ENCODE data around the gene MRGPRG. TPM values are rescaled to one million over a fixed set of nuclear protein-coding genes. Genes with fewer than 3 reads are reported as not detected.

The MRGPRG gene
- total and polyA plus RNA-seq, 11 donors: not detected

GRCh38 chr11:3197878-3198528, 20.6 kb downstream of the MRGPRG start:
- no peaks in the 10 kb centered on the region for H3K36me3 ChIP-seq
- DNase-seq (peak in 1 of 5 donors; percentile 14), ATAC-seq (no peak)
- intact Hi-C loops (cut with DNase I): no loop called here
- peaks cover 0 to 7% (median 0%) of the 10 kb centered on the region in 12 donors for H3K4me1 ChIP-seq
- whole genome bisulfite sequencing, 4 donors: 79 to 89% (median 82%) methylated on average over 5 to 8 of the region's 8 CpGs
- H3K4me3 ChIP-seq: no peak overlapping the region
- H3K27me3 ChIP-seq: peaks cover 11 to 48% (median 26%) of the 10 kb centered on the region in 9 donors
- H3K9me3 ChIP-seq: no peaks in the 10 kb centered on the region
- no peak overlapping the region for H3K27ac ChIP-seq
- no peak for TF ChIP-seq POLR2A (IDR thresholded peaks at IDR 0.05)
- TF ChIP-seq, protein P1, sequence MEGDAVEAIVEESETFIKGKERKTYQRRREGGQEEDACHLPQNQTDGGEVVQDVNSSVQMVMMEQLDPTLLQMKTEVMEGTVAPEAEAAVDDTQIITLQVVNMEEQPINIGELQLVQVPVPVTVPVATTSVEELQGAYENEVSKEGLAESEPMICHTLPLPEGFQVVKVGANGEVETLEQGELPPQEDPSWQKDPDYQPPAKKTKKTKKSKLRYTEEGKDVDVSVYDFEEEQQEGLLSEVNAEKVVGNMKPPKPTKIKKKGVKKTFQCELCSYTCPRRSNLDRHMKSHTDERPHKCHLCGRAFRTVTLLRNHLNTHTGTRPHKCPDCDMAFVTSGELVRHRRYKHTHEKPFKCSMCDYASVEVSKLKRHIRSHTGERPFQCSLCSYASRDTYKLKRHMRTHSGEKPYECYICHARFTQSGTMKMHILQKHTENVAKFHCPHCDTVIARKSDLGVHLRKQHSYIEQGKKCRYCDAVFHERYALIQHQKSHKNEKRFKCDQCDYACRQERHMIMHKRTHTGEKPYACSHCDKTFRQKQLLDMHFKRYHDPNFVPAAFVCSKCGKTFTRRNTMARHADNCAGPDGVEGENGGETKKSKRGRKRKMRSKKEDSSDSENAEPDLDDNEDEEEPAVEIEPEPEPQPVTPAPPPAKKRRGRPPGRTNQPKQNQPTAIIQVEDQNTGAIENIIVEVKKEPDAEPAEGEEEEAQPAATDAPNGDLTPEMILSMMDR (IDR thresholded peaks at IDR 0.05): no peak

DNA sequence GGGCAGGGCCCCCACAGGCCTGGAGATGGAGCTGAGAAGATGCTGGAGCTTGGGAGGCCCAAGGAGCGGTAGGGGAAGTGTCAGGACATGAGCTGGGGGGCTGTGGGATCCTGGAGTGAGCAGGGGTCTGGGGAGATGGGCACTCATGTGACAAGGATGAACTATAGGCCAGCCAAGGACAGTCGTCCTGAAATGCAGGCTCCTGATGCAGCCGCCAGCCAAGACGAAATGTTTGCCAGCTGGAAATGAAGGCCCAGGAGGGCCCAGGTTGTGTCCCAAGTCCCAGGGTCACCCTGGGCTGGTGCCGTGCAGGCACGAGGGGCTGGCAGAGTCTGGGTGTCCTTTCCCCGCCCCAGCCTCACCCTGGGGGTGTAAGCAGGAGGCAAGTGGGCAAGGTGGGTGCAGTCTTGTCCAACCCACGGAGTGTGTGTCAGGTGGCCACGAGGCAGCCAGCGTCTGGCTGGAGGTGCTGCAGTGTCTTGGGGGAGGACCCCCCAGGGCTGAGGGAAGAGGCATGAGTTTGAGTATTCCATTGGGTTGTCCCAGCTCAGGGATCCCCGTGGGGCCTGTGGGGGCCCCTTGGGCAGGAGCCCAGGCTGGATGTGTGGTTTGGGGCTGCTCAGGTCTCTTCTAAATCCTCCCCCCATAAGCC, 21.4 kb downstream of the MRGPRG start:
- Histone ChIP-seq H3K36me3 (no peaks in the 10 kb centered on the region), H3K4me1 (peaks cover 0 to 3% (median 0%) of the 10 kb centered on the region in 12 donors), H3K4me3 (no peak overlapping the region), H3K9me3 (no peaks in the 10 kb centered on the region), H3K27ac (no peak overlapping the region), H3K27me3 (peaks cover 3 to 40% (median 19%) of the 10 kb centered on the region in 9 donors)
- TF ChIP-seq, protein P1 (IDR thresholded peaks at IDR 0.05): no peak
- no peak for TF ChIP-seq POLR2A (IDR thresholded peaks at IDR 0.05)
- intact Hi-C loops (cut with DNase I): no loop called here
- WGBS, 4 donors: 84 to 90% (median 86%) methylated on average over 10 to 11 of the region's 11 CpGs
- ATAC-seq (no peak), DNase-seq (peak in 1 of 5 donors; percentile 23)

GRCh38 chr11:3196161-3197043, 22.2 kb downstream of the MRGPRG start:
- Histone ChIP-seq H3K4me3 (no peak overlapping the region), H3K36me3 (no peaks in the 10 kb centered on the region), H3K4me1 (peaks cover 0 to 3% (median 0%) of the 10 kb centered on the region in 12 donors), H3K9me3 (no peaks in the 10 kb centered on the region), H3K27ac (no peak overlapping the region), H3K27me3 (peaks cover 0 to 32% (median 11%) of the 10 kb centered on the region in 9 donors)
- peak in 3 of 4 donors; percentile 56 to 63 (median 61) for ATAC-seq
- intact Hi-C loops (cut with DNase I): no loop called here
- no peak for TF ChIP-seq POLR2A (IDR thresholded peaks at IDR 0.05)
- TF ChIP-seq, protein P1 (IDR thresholded peaks at IDR 0.05): no peak
- DNase-seq: peak in 2 of 5 donors; percentile 8 to 31
- WGBS, 4 donors: 78 to 81% (median 79%) methylated on average over 13 to 23 of the region's 23 CpGs

Measured in heart left ventricle (tissue), 16 donors.